HG03520 (cell line): ENCODE measurements around the gene OGFOD3.
"Not testable (repeated sequence)": the region's sequence is repeated elsewhere in the genome, so short reads cannot be mapped to it uniquely, and the experiment has no call there.

Experiments used
- ATAC-seq: cut with Tn5 transposase; IDR thresholded peaks from one replicate; pipeline ENCODE4 v1.9.1; 2021; ENCODE audit warnings: mild to moderate bottlenecking, moderate library complexity; ENCODE audit not compliant: unreplicated experiment

Gene OGFOD3

GRCh38 chr17:82356845-82357355 is 61.5 kb downstream of the OGFOD3 start:
- no peak for ATAC-seq

DNA sequence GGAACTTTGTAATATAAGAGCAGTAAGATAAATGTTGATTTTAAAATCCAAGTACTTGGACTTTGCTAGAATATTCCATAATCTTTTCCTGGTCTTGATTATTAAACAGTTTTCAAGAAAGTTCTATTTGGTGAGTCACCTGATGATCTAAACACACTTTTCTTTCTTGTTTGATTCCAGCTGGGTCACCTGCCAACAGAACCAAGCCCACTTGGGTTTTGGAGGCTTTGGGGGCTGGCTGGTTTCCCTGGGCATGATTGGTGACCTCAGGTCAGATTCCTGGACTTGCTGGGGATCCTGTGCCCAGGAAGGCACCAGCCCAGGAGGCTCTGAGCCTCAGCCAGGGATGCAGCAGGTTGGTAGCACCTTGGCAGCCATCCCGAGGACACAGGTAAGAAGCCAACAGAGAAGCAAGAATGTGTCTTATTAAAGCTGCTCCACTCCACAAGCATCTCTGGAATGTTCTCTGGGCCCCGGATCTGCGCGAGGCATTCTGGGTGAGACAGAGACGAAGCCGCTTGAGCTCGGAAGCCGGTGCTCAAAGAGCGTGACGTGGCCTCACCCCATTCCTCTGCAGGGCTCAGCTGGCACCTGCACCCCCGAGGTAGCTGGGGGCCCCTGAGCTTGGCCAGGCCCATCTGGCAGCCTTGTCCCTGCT is 62.5 kb downstream of the OGFOD3 start:
- no peak for ATAC-seq

GRCh38 chr17:82354804-82355308 is 63.5 kb downstream of the OGFOD3 start:
- no peak for ATAC-seq

GRCh38 chr17:82353484-82353883 is 64.9 kb downstream of the OGFOD3 start:
- ATAC-seq: no peak

- ATAC-seq: no peak
Observed at GRCh38 chr17:82351713-82352488, 66.5 kb downstream of the OGFOD3 start.

DNA sequence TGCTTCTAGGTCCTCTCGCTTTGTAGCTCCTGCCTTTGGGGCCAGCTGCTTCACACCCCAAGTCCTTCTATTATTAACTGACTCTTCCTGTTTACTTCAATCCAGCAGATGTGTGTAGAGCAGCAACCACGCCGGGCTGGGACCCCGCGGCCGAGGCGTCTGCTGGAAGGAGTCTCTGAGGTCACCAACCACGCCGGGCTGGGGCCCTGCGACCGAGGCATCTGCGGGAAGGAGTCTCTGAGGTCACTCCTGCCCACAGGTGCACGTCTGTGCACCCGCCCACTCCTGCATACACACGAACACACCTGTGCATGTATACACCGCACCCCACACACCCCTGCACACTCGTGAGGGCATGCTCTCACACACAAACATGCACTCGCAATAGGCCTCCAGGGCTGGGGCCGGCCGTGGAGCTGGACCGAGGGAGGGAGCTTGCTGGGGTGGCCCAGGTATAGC is 67.1 kb downstream of the OGFOD3 start:
- ATAC-seq: no peak

DNA sequence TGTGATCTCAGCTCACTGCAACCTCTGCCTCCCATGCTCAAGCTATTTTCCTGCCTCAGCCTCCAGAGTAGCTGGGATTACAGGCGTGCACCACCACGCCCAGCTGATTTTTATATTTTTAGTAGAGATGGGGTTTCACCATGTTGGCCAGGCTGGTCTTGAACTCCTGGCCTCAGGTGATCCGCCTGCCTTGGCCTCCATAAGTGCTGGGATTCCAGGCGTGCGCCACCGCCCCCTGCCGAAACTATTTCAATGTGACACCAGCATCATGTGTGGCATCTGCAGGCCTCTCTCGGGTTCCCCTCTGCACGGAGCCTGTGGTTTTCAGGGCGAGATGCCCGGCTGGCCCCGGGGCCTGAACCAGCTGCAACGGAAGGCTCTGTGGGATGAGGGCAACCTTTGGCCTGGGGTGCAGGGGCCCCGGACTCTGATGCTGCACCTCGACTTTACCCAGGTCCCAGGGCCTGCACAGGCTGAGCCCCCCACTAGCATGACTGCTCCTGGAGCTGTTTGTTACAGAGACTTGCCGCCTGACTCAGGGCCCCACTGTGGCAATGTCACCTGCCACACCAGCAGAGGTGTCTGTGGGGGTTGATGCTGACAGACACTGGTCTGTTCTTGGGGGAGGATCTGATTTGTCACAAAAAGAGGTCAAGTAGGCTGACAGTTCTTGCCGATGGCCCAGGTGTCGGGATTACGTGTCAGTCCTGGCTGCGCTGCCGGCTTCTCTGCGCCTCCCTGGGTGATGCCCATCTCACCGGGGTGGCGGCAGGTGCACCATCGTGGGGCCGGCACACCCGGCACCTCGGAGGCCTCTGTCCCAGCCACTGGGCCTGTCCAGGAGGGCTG is 68.0 kb downstream of the OGFOD3 start:
- no peak for ATAC-seq

DNA sequence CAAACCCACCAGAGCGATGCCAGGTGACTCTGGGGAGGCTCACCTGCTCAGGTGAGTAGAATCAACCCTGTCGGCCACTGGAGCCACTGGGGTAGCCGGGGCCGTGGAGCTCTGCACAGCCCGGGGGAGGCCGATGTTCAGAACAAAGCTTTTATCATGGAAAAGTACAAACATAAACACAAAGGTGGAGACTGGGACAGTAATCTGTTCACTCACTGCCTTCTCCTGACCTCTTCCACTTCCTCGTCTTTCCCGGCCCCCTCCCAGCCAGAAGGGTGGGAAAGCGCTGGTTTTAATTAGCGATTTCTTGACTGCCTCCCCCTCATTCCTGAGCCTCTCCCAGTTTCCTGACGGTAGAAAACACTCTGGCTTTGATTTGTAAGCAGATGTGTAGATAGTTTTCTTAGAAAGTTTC is 69.1 kb downstream of the OGFOD3 start:
- ATAC-seq: no peak

DNA sequence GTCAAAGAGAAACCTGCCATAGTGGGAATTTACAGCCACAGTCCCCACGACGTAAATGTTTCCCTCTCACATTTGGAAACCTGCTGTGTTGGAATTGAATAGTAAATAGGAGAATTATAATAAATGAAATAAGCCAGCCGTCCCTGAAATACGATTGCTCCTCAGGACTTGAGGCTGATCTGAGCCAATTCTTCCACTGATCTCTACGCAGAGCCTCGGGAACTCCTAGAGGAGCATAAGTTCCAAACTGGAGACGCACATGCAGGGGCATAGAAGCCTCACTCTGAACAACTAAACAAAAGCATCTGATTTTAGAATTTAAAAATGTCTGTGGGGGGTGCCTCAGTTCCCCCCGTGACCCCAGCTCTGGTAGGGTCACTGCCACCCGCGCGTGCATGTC is 69.5 kb downstream of the OGFOD3 start:
- no peak for ATAC-seq

DNA sequence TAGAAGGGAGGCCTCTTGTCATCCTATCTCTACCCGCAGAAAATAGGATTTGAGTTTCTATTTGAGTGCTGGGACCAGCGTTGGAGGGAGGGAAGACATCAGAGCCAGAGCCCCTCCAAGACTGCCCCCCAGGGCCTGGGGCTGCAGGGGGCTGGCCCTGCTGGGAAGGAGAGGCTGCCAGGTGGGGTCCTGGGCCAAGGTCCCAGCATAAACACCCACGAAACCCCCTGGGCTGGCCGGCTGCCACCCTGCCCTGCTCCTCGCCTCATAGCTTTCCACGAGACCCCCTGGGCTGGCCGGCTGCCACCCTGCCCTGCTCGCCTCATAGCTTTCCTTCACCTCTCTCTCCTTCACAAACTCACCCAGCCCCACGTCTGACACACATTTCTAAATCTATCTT is 70.0 kb downstream of the OGFOD3 start:
- ATAC-seq: no peak

- not testable (repeated sequence) for ATAC-seq
Observed at GRCh38 chr17:82347994-82348393, 70.4 kb downstream of the OGFOD3 start.

- ATAC-seq: no peak
Observed at GRCh38 chr17:82346342-82347300, 71.8 kb downstream of the OGFOD3 start.

DNA sequence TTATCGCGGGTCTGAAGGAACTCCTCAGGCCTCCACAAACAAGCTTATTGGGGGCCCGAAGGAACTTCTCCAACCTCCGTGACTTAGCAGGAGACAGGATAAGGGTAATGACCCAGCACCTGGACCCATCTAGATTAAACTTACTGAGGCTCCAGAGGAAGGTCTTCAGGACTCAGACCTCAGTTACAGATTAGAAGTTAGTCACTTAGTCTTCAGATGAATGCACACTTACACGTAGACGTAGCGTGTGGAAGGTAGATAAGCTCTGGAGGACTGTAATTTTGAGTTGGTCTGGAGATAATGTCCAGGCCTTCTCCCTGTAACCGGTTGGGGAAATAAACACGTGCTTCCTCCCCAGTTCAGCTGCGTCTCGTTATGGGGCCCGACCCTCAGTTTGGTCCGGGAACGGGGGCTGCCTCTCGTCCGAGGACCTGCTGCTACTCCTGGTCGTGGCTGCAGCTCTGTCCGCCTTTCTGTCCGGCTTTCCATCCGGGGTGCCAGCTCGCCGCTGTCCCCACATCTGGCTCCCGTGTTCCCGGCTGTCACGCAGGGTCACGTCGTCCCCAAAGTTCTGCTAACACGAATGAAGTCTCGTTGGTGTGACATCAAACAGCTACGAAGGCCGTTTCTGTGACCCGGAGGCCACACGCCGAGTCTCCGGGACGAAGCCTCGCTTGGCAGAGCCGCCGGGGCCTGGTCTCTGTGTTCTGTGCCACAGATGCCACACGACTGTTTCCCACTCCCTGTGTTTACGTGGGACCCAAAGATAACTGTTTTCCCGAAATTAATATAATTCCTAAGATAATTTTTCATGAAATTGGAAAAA is 73.0 kb downstream of the OGFOD3 start:
- ATAC-seq: no peak

DNA sequence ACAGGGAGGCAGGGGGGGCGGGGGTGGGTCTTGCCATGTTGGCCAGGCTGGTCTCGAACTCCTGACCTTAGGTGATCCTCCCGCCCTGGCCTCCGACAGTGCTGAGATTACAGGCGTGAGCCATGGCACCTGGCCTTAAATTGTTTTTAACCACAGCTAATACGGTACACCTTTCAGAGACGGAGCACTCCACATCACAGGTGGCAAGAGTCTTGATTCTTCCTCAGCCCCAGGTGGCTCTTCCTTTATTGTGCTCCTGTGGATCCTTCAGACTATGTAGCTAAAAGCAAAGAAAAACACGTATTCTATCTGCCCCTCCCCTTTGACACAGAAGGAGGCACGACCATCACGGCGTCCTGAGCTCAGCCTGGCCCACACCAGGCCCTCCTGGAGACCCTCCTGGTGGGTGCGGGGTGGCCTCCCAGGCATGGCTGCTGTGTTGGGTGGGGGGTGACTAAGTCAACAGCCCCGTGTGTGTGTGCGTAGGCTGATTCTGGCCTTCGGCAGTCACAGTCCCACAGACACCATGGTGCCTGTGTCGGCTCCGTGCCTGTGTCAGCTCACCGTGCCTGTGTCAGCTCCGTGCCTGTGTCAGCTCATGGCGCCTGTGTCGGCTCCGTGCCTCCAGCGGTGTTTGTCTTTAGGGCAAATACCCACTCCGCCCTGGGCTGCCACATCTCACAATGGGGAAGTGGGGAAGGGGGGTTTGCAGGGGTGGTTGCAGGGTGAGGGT is 74.0 kb downstream of the OGFOD3 start:
- no peak for ATAC-seq

DNA sequence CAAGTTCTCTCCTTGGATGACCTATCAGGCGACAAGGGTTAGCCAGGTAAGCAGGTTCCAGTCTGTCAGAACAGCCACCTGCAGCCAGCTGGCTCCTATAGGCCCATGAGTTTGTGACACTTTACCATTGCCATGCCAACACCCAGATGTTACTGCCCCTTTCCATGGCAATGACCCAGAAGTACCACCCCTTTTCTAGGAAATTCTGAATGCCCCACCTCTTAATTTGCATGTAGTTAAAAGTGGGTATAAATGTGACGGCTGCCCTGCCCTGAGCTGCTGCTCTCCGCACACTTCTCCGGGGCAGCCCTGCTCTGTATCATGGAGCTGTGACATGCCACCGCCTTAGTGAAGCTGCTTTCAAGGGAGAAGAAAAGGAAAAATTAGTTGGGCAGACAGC is 74.8 kb downstream of the OGFOD3 start:
- no peak for ATAC-seq

DNA sequence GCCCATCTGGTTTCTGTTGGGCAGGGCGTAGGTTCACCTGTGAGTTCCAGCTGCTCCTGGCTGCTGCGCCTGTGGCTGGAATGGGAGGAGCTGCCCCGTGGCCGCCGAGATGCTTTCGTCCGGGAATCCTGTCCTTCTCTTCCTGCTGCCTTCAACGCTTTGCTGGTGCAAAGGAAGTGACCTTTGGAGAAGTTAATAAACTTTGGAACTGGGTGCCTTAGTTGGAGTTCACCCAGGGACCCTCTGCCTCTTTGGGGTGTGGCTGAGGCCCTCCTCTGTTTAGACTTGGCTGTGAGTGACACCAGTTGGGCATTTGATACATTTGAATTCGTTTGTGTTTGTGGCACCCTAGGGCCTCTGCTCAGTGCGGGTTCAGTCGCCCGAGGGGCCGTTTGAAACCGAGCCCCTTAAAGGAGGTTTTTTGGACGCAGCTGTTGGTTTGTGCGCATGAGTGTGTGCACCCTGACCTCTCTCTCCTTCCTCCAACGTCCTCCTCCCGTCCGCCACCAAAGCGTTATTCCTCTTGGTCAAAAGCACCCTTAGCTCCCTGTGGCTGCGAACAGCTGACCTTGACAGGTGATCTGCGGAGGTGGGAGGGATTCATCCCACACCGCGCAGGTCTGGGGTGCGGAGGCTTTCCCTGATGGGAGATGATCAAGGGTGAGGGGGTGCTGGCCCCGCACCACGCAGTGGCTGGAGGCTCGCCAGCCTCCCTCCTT is 75.9 kb downstream of the OGFOD3 start:
- ATAC-seq: no peak

DNA sequence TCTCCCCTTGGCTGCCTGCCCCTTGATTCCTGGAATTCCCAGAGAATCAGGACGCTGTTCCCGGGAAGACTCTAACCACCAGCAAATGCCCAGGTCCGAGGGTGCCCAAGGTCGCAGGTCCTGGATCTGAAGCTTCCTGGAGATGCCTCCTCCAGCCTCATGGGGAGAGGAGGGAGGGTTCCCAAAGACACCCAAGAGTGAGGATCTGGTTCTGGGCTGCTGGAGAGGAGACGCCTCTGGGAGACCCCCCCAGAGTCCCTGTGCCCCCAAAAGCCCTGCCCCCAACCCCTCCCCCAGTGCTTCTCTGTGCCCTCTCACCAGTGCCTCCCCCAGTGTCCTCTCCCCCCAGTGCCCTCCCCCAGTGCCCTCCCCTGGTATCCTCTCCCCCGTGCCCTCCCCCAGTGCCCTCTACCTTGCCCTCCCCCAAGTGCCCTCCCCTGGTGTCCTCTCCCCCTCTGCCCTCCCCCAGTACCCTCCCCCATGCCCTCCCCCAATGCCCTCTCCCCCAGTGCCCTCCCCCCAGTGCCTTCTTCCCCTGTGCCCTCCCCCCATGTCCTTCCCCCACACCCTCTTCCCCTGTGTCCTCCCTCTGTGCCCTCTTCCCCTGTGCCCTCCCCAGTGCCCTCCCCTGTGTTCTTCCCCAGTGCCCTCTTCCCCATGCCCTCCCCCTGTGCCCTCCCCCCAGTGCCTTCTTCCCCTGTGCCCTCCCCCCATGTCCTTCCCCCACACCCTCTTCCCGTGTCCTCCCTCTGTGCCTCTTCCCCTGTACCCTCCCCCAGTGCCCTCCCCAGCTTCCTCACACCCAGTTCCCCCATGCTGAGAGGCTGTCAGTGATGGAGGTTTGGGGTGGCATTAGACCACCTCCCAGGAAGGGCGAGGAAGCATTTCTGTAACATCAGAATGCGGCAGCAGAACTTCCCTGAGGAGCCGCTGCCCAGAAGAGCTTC is 78.5 kb downstream of the OGFOD3 start:
- ATAC-seq: no peak
